DOHH2 (cell line): ENCODE data around the gene DISC1.
"Not testable (repeated sequence)": the region's sequence is repeated elsewhere in the genome, so short reads cannot be mapped to it uniquely, and the experiment has no call there.

Experiments
- H3F3A ChIP-seq: fragments of 200-600 bp; sonication (generic), shearing (Covaris generic); 2 replicates; pipeline ENCODE4 v1.6.0; 2016; ENCODE audit warnings: antibody characterized with exemption, mild to moderate bottlenecking; ENCODE audit not compliant: control insufficient read depth, insufficient read depth
- H3K27ac ChIP-seq: fragments of 200-600 bp; sonication (generic); 2 replicates; pipeline ENCODE4 v1.5.1; 2014; ENCODE audit warnings: low read depth, mild to moderate bottlenecking, low read length, moderate library complexity
- H3K27me3 ChIP-seq: fragments of 200-600 bp; sonication (generic); 2 replicates; pipeline ENCODE4 v1.6.1; 2014; ENCODE audit warnings: mild to moderate bottlenecking, low read length, mixed read lengths; ENCODE audit not compliant: control insufficient read depth
- H3K36me3 ChIP-seq: fragments of 200-600 bp; sonication (generic); 2 replicates; pipeline ENCODE4 v1.6.1; 2014; ENCODE audit warnings: mild to moderate bottlenecking, low read length, moderate library complexity, mixed read lengths; ENCODE audit not compliant: control insufficient read depth
- H3K4me1 ChIP-seq: fragments of 200-600 bp; sonication (generic); 2 replicates; pipeline ENCODE4 v1.6.1; 2014; ENCODE audit warnings: mild to moderate bottlenecking, low read length, mixed read lengths; ENCODE audit not compliant: control insufficient read depth
- H3K4me2 ChIP-seq: fragments of 200-600 bp; sonication (generic); 2 replicates; pipeline ENCODE4 v1.6.0; 2014; ENCODE audit warnings: mild to moderate bottlenecking, low read length, moderate library complexity
- H3K4me3 ChIP-seq: fragments of 200-600 bp; sonication (generic); 2 replicates; pipeline ENCODE4 v1.5.1; 2014; ENCODE audit warnings: mild to moderate bottlenecking, low read length, mixed read lengths
- H3K79me2 ChIP-seq: fragments of 200-600 bp; sonication (generic); 2 replicates; pipeline ENCODE4 v1.6.1; 2014; ENCODE audit warnings: mild to moderate bottlenecking, low read length, mixed read lengths; ENCODE audit not compliant: control insufficient read depth
- H3K9me2 ChIP-seq: fragments of 200-600 bp; sonication (generic); replicated peaks from 2 replicates; pipeline ENCODE4 v1.6.1; 2014; ENCODE audit warnings: mild to moderate bottlenecking, low read length, mixed read lengths; ENCODE audit not compliant: control insufficient read depth
- H3K9me3 ChIP-seq: fragments of 200-600 bp; sonication (generic); 2 replicates; pipeline ENCODE4 v1.6.1; 2014; ENCODE audit warnings: antibody characterized with exemption, low read length, mixed read lengths; ENCODE audit not compliant: control insufficient read depth, insufficient read depth
- H4K20me1 ChIP-seq: fragments of 200-600 bp; sonication (generic); 2 replicates; pipeline ENCODE4 v1.6.0; 2014; ENCODE audit warnings: low read depth, mild to moderate bottlenecking, antibody characterized with exemption, low read length, moderate library complexity; ENCODE audit not compliant: control insufficient read depth, insufficient read depth
- CTCF ChIP-seq: fragments of 200-600 bp; sonication (generic); IDR thresholded peaks from one replicate; pipeline ENCODE4 v1.5.1; 2014; ENCODE audit warnings: antibody characterized with exemption, mild to moderate bottlenecking, low read depth, low read length; ENCODE audit not compliant: poor library complexity, severe bottlenecking
- EZH2phosphoT487 ChIP-seq: fragments of 200-600 bp; sonication (generic); IDR thresholded peaks from 2 replicates; pipeline ENCODE4 v1.6.1; 2017; ENCODE audit warnings: borderline replicate concordance, mild to moderate bottlenecking, antibody characterized with exemption, low read length, moderate library complexity, mixed read lengths

Gene DISC1

GRCh38 chr1:231634323-231635013 is 7.9 kb downstream of the DISC1 start:
- H3K9me3 ChIP-seq = no peaks in the 10 kb centered on the region
- H3K4me1 ChIP-seq = no peaks in the 10 kb centered on the region
- no peaks in the 10 kb centered on the region for H3F3A ChIP-seq
- no peak for TF ChIP-seq CTCF
- no peak for TF ChIP-seq EZH2phosphoT487
- H3K79me2 ChIP-seq = no peaks in the 10 kb centered on the region
- no peaks in the 10 kb centered on the region for H3K9me2 ChIP-seq
- peaks cover 4% of the 10 kb centered on the region; the same call in 1 of the 2 replicates for H3K27me3 ChIP-seq
- no peak overlapping the region for H3K27ac ChIP-seq
- H4K20me1 ChIP-seq = no peaks in the 10 kb centered on the region
- H3K4me3 ChIP-seq = no peak overlapping the region
- H3K4me2 ChIP-seq = no peak overlapping the region
- H3K36me3 ChIP-seq = no peaks in the 10 kb centered on the region

- TF ChIP-seq EZH2phosphoT487 (no peak), CTCF (no peak)
- H3K79me2 ChIP-seq = no peaks in the 10 kb centered on the region
- no peak overlapping the region for H3K4me2 ChIP-seq
- peaks cover 4% of the 10 kb centered on the region; the same call in 1 of the 2 replicates for H3K27me3 ChIP-seq
- H3F3A ChIP-seq = no peaks in the 10 kb centered on the region
- H3K4me3 ChIP-seq = no peak overlapping the region
- no peaks in the 10 kb centered on the region for H3K9me2 ChIP-seq
- H4K20me1 ChIP-seq = no peaks in the 10 kb centered on the region
- no peaks in the 10 kb centered on the region for H3K9me3 ChIP-seq
- no peak overlapping the region for H3K27ac ChIP-seq
- H3K4me1 ChIP-seq = no peaks in the 10 kb centered on the region
- no peaks in the 10 kb centered on the region for H3K36me3 ChIP-seq
Measured at GRCh38 chr1:231636157-231636556, 9.6 kb downstream of the DISC1 start.

GRCh38 chr1:231636922-231637321 is 10.3 kb downstream of the DISC1 start:
- not testable (repeated sequence) for H3K79me2 ChIP-seq, H3K4me3 ChIP-seq, H3K27ac ChIP-seq, H4K20me1 ChIP-seq, H3K9me2 ChIP-seq, H3K27me3 ChIP-seq, H3F3A ChIP-seq, H3K36me3 ChIP-seq, H3K4me1 ChIP-seq, H3K9me3 ChIP-seq, H3K4me2 ChIP-seq

- Histone ChIP-seq H4K20me1 (no peaks in the 10 kb centered on the region), H3K79me2 (no peaks in the 10 kb centered on the region), H3K4me1 (no peaks in the 10 kb centered on the region), H3K4me3 (no peak overlapping the region), H3K27ac (no peak overlapping the region), H3K27me3 (peaks cover 4% of the 10 kb centered on the region; the same call in 1 of the 2 replicates), H3K36me3 (no peaks in the 10 kb centered on the region), H3F3A (no peaks in the 10 kb centered on the region), H3K4me2 (no peak overlapping the region), H3K9me3 (no peaks in the 10 kb centered on the region), H3K9me2 (no peaks in the 10 kb centered on the region)
- TF ChIP-seq EZH2phosphoT487 = no peak
- TF ChIP-seq CTCF = no peak
Measured at GRCh38 chr1:231638647-231639046, 12.1 kb downstream of the DISC1 start.
